Body of pancreas (tissue), 4 donors: Measurements from ENCODE around the gene OGFR.

Experiments
- CTCF ChIP-seq, 7 experiments: fragments of 450-650 bp in 4 of 7; fragments of 200-600 bp in 3 of 7; sonication (generic) in 3 of 7; IDR thresholded peaks; one replicate each; pipeline ENCODE4 v1.5.1; 2016 to 2019; ENCODE audit warnings: antibody characterized with exemption in 7 of 7
- POLR2A ChIP-seq, 3 donors: fragments of 450-650 bp; IDR thresholded peaks; one replicate each; pipeline ENCODE4 v1.6.1; 2016; ENCODE audit warnings: antibody characterized with exemption in 3 of 3, mild to moderate bottlenecking in 2 of 3

GRCh38 chr20:62764156-62764935, 40.3 kb upstream of the OGFR start:
- TF ChIP-seq CTCF (IDR thresholded peaks at IDR 0.05) (no peak), POLR2A (IDR thresholded peaks at IDR 0.05) (no peak)
